ENCODE data around the gene CPSF6. TPM values are rescaled to one million over a fixed set of nuclear protein-coding genes. Genes with fewer than 3 reads are reported as not detected.

The CPSF6 gene
- total RNA-seq, 4 donors from 2014 or later, result 27.7 to 111 (median 72.6) TPM

- Histone ChIP-seq H3K36me3 (no peaks in the 10 kb centered on the region), H3K27ac (peak overlapping the region; percentile 96), H3K4me1 (no peaks in the 10 kb centered on the region), H3K9me3 (no peaks in the 10 kb centered on the region), H3K4me3 (peak overlapping the region; percentile 65 to 94), H3K27me3 (no peaks in the 10 kb centered on the region)
- TF ChIP-seq POLR2A (IDR thresholded peaks at IDR 0.05), result no peak
- TF ChIP-seq CTCF (IDR thresholded peaks at IDR 0.05), result no peak
- intact Hi-C loops (cut with DNase I; ENCODE audit: low total_unique reads), result no loop called here
- DNase-seq, result no peak
Observed at GRCh38 chr12:69238589-69239351, 599 bp upstream of the CPSF6 start.

- H3K9me3 ChIP-seq, result no peaks in the 10 kb centered on the region
- no peak for TF ChIP-seq CTCF (IDR thresholded peaks at IDR 0.05)
- TF ChIP-seq POLR2A (IDR thresholded peaks at IDR 0.05), result no peak
- no peaks in the 10 kb centered on the region for H3K27me3 ChIP-seq
- intact Hi-C loops (cut with DNase I; ENCODE audit: low total_unique reads), result no loop called here
- no peaks in the 10 kb centered on the region for H3K4me1 ChIP-seq
- peak overlapping the region; percentile 96 for H3K27ac ChIP-seq
- H3K4me3 ChIP-seq, result peak overlapping the region; percentile 65 to 94
- no peaks in the 10 kb centered on the region for H3K36me3 ChIP-seq
- peak; percentile 25 to 33 for DNase-seq
Observed at GRCh38 chr12:69239922-69240630, 707 bp downstream of the CPSF6 start.

- Histone ChIP-seq H3K27ac (peak overlapping the region; percentile 96), H3K27me3 (no peaks in the 10 kb centered on the region), H3K4me3 (peak overlapping the region; percentile 65 to 94), H3K9me3 (no peaks in the 10 kb centered on the region), H3K36me3 (no peaks in the 10 kb centered on the region), H3K4me1 (no peaks in the 10 kb centered on the region)
- TF ChIP-seq CTCF (IDR thresholded peaks at IDR 0.05) (no peak), POLR2A (IDR thresholded peaks at IDR 0.05) (no peak)
- DNase-seq, result no peak
- intact Hi-C loops (cut with DNase I; ENCODE audit: low total_unique reads), result no loop called here
Observed at GRCh38 chr12:69240631-69240995, 1.2 kb downstream of the CPSF6 start.

GRCh38 chr12:69241438-69242092 is 2.2 kb downstream of the CPSF6 start:
- intact Hi-C loops (cut with DNase I; ENCODE audit: low total_unique reads), result no loop called here
- Histone ChIP-seq H3K27ac (peak overlapping the region in 1 of 2 donors; percentile 96), H3K36me3 (no peaks in the 10 kb centered on the region), H3K4me3 (peak overlapping the region in 1 of 2 donors; percentile 94), H3K9me3 (no peaks in the 10 kb centered on the region), H3K4me1 (peaks cover 0 to 5% of the 10 kb centered on the region in 2 donors), H3K27me3 (no peaks in the 10 kb centered on the region)
- TF ChIP-seq POLR2A (IDR thresholded peaks at IDR 0.05), result no peak
- no peak for TF ChIP-seq CTCF (IDR thresholded peaks at IDR 0.05)
- DNase-seq, result no peak

All from uterus (tissue), 4 donors.